ENCODE measurements around the gene ASS1. TPM values are rescaled to one million over a fixed set of nuclear protein-coding genes. Genes with fewer than 3 reads are reported as not detected.
A peak's percentile ranks its signal among the peaks of the same experiment; 100 is the strongest.

Gene ASS1
- total and polyA plus RNA-seq, 2 of the 13 experiments (the other 11 are each of a cell fraction or from before 2014, with no cell fraction given), result 77.6 to 122 TPM

DNA sequence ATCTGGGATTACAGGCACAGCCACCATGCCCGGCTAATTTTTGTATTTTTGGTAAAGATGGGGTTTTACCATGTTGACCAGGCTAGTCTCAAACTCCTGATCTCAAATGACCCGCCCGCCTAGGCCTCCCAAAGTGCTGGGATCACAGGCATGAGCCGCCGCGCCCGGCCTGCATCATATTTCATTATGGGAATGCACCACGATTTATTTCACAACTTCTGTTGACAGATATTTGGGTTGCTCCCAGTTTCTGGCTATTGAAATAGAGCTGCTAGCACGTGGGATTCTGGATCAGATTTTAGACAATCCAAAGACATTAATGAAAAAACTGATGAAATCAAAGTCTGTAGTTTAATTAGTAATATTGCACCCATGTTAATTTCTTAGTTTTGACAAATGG is 86.2 kb downstream of the ASS1 start (continued):
- TF ChIP-seq, protein P1, sequence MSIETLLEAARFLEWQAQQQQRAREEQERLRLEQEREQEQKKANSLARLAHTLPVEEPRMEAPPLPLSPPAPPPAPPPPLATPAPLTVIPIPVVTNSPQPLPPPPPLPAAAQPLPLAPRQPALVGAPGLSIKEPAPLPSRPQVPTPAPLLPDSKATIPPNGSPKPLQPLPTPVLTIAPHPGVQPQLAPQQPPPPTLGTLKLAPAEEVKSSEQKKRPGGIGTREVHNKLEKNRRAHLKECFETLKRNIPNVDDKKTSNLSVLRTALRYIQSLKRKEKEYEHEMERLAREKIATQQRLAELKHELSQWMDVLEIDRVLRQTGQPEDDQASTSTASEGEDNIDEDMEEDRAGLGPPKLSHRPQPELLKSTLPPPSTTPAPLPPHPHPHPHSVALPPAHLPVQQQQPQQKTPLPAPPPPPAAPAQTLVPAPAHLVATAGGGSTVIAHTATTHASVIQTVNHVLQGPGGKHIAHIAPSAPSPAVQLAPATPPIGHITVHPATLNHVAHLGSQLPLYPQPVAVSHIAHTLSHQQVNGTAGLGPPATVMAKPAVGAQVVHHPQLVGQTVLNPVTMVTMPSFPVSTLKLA (IDR thresholded peaks at IDR 0.05), result no peak
- no peak for TF ChIP-seq ATRX (CRISPR knock-in tag; IDR thresholded peaks at IDR 0.05; ENCODE audit: borderline replicate concordance)
- TF ChIP-seq SALL1 (CRISPR knock-in tag; IDR thresholded peaks at IDR 0.05), result peak; percentile 67
- TF ChIP-seq, protein P2, sequence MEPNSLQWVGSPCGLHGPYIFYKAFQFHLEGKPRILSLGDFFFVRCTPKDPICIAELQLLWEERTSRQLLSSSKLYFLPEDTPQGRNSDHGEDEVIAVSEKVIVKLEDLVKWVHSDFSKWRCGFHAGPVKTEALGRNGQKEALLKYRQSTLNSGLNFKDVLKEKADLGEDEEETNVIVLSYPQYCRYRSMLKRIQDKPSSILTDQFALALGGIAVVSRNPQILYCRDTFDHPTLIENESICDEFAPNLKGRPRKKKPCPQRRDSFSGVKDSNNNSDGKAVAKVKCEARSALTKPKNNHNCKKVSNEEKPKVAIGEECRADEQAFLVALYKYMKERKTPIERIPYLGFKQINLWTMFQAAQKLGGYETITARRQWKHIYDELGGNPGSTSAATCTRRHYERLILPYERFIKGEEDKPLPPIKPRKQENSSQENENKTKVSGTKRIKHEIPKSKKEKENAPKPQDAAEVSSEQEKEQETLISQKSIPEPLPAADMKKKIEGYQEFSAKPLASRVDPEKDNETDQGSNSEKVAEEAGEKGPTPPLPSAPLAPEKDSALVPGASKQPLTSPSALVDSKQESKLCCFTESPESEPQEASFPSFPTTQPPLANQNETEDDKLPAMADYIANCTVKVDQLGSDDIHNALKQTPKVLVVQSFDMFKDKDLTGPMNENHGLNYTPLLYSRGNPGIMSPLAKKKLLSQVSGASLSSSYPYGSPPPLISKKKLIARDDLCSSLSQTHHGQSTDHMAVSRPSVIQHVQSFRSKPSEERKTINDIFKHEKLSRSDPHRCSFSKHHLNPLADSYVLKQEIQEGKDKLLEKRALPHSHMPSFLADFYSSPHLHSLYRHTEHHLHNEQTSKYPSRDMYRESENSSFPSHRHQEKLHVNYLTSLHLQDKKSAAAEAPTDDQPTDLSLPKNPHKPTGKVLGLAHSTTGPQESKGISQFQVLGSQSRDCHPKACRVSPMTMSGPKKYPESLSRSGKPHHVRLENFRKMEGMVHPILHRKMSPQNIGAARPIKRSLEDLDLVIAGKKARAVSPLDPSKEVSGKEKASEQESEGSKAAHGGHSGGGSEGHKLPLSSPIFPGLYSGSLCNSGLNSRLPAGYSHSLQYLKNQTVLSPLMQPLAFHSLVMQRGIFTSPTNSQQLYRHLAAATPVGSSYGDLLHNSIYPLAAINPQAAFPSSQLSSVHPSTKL (CRISPR knock-in tag; IDR thresholded peaks at IDR 0.05), result 0 out of 2 replicates have a peak, but pooled peaks have one; percentile 46
- TF ChIP-seq LCORL (IDR thresholded peaks at IDR 0.05), result no peak
- peak; percentile 73 for TF ChIP-seq LCORL (CRISPR knock-in tag; IDR thresholded peaks at IDR 0.05)
- TF ChIP-seq, protein P3, sequence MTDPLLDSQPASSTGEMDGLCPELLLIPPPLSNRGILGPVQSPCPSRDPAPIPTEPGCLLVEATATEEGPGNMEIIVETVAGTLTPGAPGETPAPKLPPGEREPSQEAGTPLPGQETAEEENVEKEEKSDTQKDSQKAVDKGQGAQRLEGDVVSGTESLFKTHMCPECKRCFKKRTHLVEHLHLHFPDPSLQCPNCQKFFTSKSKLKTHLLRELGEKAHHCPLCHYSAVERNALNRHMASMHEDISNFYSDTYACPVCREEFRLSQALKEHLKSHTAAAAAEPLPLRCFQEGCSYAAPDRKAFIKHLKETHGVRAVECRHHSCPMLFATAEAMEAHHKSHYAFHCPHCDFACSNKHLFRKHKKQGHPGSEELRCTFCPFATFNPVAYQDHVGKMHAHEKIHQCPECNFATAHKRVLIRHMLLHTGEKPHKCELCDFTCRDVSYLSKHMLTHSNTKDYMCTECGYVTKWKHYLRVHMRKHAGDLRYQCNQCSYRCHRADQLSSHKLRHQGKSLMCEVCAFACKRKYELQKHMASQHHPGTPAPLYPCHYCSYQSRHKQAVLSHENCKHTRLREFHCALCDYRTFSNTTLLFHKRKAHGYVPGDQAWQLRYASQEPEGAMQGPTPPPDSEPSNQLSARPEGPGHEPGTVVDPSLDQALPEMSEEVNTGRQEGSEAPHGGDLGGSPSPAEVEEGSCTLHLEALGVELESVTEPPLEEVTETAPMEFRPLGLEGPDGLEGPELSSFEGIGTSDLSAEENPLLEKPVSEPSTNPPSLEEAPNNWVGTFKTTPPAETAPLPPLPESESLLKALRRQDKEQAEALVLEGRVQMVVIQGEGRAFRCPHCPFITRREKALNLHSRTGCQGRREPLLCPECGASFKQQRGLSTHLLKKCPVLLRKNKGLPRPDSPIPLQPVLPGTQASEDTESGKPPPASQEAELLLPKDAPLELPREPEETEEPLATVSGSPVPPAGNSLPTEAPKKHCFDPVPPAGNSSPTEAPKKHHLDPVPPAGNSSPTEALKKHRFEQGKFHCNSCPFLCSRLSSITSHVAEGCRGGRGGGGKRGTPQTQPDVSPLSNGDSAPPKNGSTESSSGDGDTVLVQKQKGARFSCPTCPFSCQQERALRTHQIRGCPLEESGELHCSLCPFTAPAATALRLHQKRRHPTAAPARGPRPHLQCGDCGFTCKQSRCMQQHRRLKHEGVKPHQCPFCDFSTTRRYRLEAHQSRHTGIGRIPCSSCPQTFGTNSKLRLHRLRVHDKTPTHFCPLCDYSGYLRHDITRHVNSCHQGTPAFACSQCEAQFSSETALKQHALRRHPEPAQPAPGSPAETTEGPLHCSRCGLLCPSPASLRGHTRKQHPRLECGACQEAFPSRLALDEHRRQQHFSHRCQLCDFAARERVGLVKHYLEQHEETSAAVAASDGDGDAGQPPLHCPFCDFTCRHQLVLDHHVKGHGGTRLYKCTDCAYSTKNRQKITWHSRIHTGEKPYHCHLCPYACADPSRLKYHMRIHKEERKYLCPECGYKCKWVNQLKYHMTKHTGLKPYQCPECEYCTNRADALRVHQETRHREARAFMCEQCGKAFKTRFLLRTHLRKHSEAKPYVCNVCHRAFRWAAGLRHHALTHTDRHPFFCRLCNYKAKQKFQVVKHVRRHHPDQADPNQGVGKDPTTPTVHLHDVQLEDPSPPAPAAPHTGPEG (CRISPR knock-in tag; IDR thresholded peaks at IDR 0.05), result peak; percentile 54; the same call in 1 of the 2 replicates
- TF ChIP-seq TCF7 (IDR thresholded peaks at IDR 0.05; ENCODE audit: low read depth), result peak; percentile 55; the same call in 1 of the 2 replicates
- TF ChIP-seq ZBTB38 (CRISPR knock-in tag; IDR thresholded peaks at IDR 0.05), result no peak
- no peak for TF ChIP-seq NCOA5 (CRISPR knock-in tag; IDR thresholded peaks at IDR 0.05)
- TF ChIP-seq GATAD2A (CRISPR knock-in tag; IDR thresholded peaks at IDR 0.05), result peak; percentile 60
- peak; percentile 40 for TF ChIP-seq CEBPG (CRISPR knock-in tag; IDR thresholded peaks at IDR 0.05)
- no peak for TF ChIP-seq ZNF7 (CRISPR knock-in tag; IDR thresholded peaks at IDR 0.05)
- TF ChIP-seq, protein P4, sequence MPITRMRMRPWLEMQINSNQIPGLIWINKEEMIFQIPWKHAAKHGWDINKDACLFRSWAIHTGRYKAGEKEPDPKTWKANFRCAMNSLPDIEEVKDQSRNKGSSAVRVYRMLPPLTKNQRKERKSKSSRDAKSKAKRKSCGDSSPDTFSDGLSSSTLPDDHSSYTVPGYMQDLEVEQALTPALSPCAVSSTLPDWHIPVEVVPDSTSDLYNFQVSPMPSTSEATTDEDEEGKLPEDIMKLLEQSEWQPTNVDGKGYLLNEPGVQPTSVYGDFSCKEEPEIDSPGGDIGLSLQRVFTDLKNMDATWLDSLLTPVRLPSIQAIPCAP (CRISPR knock-in tag; IDR thresholded peaks at IDR 0.05; ENCODE audit: low read depth), result no peak
- TF ChIP-seq SKI (IDR thresholded peaks at IDR 0.05; ENCODE audit: partially characterized antibody), result no peak
- no peak for TF ChIP-seq MIER2 (CRISPR knock-in tag; IDR thresholded peaks at IDR 0.05)
- TF ChIP-seq ONECUT2 (CRISPR knock-in tag; IDR thresholded peaks at IDR 0.05), result no peak
- TF ChIP-seq PPARG (CRISPR knock-in tag; conservative IDR thresholded peaks at IDR 0.05), result no peak

Data from HepG2 (cell line).